GM12878 (cell line): ENCODE data around the gene GRAMD1A. TPM values are rescaled to one million over a fixed set of nuclear protein-coding genes. Genes with fewer than 3 reads are reported as not detected.

ENCODE experiments used
- ATAC-seq: fragments of 200-7000 bp; cut with Tn5 transposase; 3 replicates; pipeline ENCODE4 v1.9.1; 2020; ENCODE audit warnings: mild to moderate bottlenecking, moderate library complexity
- BruUV-seq: library from RNA; stranded (reverse); fragments of 400-500 nt; replicated peaks from 2 replicates; lab custom pipeline; 2021; lab: Mats Ljungman, UMichigan
- CTCF ChIA-PET: fragments of 300-600 bp; sonication (Branson Sonifier 250); formaldehyde crosslinking; extraction: SDS; loops from one replicate; lab custom pipeline; 2021; ENCODE audit warnings: inconsistent platforms; lab: Yijun Ruan, JAX
- POLR2A ChIA-PET: fragments of 350-600 bp; formaldehyde crosslinking; extraction: SDS; loops from one replicate; lab custom pipeline; 2021; ENCODE audit warnings: inconsistent platforms; lab: Charles Lee
- RAD21 ChIA-PET: fragments of 300-600 bp; sonication (Branson Sonifier 250); formaldehyde crosslinking; loops from one replicate; lab custom pipeline; 2023; ENCODE audit warnings: antibody characterized with exemption; ENCODE audit not compliant: unreplicated experiment; lab: Charles Lee
- SMC1A ChIA-PET: fragments of 300-600 bp; sonication (Branson Sonifier 250); formaldehyde crosslinking; loops from one replicate; lab custom pipeline; 2023; ENCODE audit not compliant: unreplicated experiment, uncharacterized antibody; lab: Charles Lee
- DNase-seq: peaks from one replicate; pipeline ENCODE4 v3.0.0-alpha.2; 2011; ENCODE audit warnings: low read depth, low spot score
- FAIRE-seq: peaks from 3 replicates; lab custom pipeline; 2011; peaks lifted over from hg19 to GRCh38; lab: Jason Lieb, UNC
- H2AFZ ChIP-seq: 2 replicates; pipeline ENCODE4 v1.6.0; 2011; ENCODE audit warnings: low read depth, low read length, control low read depth; ENCODE audit not compliant: control insufficient read depth
- H3K27ac ChIP-seq: 2 replicates; pipeline ENCODE4 v1.5.1; 2011; ENCODE audit warnings: control low read depth; ENCODE audit not compliant: control insufficient read depth, insufficient read depth
- H3K27me3 ChIP-seq, 2 experiments: replicated peaks in 1 of 2; 2 replicates each; pipeline versions ENCODE4 v1.6.0 to v1.6.1; 2011; ENCODE audit warnings: low read length in 1 of 2; ENCODE audit not compliant: control insufficient read depth in 2 of 2, insufficient read depth in 2 of 2
- H3K36me3 ChIP-seq, 2 experiments: 2 replicates each; pipeline ENCODE4 v1.5.1; 2011; ENCODE audit warnings: low read length in 1 of 2; ENCODE audit not compliant: control insufficient read depth in 2 of 2, insufficient read depth in 2 of 2
- H3K4me1 ChIP-seq: 2 replicates; pipeline ENCODE4 v1.6.1; 2011; ENCODE audit warnings: mild to moderate bottlenecking, low read length, moderate library complexity, mixed read lengths; ENCODE audit not compliant: control insufficient read depth, insufficient read depth
- H3K4me2 ChIP-seq: 2 replicates; pipeline ENCODE4 v1.6.0; 2011; ENCODE audit warnings: control low read depth; ENCODE audit not compliant: control insufficient read depth, insufficient read depth
- H3K4me3 ChIP-seq: fragments of 200-600 bp; sonication (generic); 2 replicates; pipeline ENCODE4 v1.5.1; 2016
- H3K79me2 ChIP-seq: 2 replicates; pipeline ENCODE4 v1.6.0; 2011; ENCODE audit warnings: low read length; ENCODE audit not compliant: control insufficient read depth, insufficient read depth
- H3K9ac ChIP-seq: 2 replicates; pipeline ENCODE4 v1.8.0; 2011; ENCODE audit warnings: low read length, control low read depth, mixed read lengths; ENCODE audit not compliant: control insufficient read depth, insufficient read depth
- H3K9me3 ChIP-seq: replicated peaks from 3 replicates; pipeline ENCODE4 v1.5.1; 2011; ENCODE audit warnings: mild to moderate bottlenecking, low read length; ENCODE audit not compliant: control insufficient read depth, insufficient read depth
- H4K20me1 ChIP-seq: 2 replicates; pipeline ENCODE4 v1.6.0; 2011; ENCODE audit not compliant: control insufficient read depth, insufficient read depth
- BMI1 ChIP-seq: fragments of 450-650 bp; IDR thresholded peaks from 2 replicates; pipeline ENCODE4 v1.6.1; 2016; ENCODE audit warnings: mild to moderate bottlenecking, moderate library complexity, borderline replicate concordance
- RAD21 ChIP-seq: IDR thresholded peaks from 2 replicates; pipeline ENCODE4 v1.6.1; 2011; ENCODE audit warnings: mild to moderate bottlenecking, low read depth, low read length, moderate library complexity; ENCODE audit not compliant: insufficient read depth
- RAD51 ChIP-seq: fragments of 450-650 bp; IDR thresholded peaks from 2 replicates; pipeline ENCODE4 v1.6.1; 2016; ENCODE audit warnings: moderate library complexity, mild to moderate bottlenecking, inconsistent platforms
- SMARCA5 ChIP-seq: fragments of 450-650 bp; IDR thresholded peaks from 2 replicates; pipeline ENCODE4 v1.6.1; 2017; ENCODE audit warnings: mild to moderate bottlenecking
- SMC3 ChIP-seq: IDR thresholded peaks from 2 replicates; pipeline ENCODE4 v1.6.1; 2011; ENCODE audit warnings: low read length, improper control_type of control experiment, borderline replicate concordance
- SPI1 ChIP-seq: IDR thresholded peaks from 2 replicates; pipeline ENCODE4 v1.6.1; 2011; ENCODE audit warnings: low read depth, mild to moderate bottlenecking, low read length, moderate library complexity, borderline replicate concordance; ENCODE audit not compliant: insufficient read depth
- SRF ChIP-seq, 2 experiments: IDR thresholded peaks; 2 replicates each; pipeline ENCODE4 v1.6.1; 2011; ENCODE audit warnings: low read depth in 2 of 2, low read length in 2 of 2, mild to moderate bottlenecking in 1 of 2, moderate library complexity in 1 of 2
- TCF3 ChIP-seq: IDR thresholded peaks from 2 replicates; pipeline ENCODE4 v1.6.1; 2012; ENCODE audit warnings: low read depth, mild to moderate bottlenecking, low read length, borderline replicate concordance; ENCODE audit not compliant: insufficient read depth
- WGBS: methylation state at CpG from one replicate; pipeline ENCODE4 v1.1.6; 2016; ENCODE audit warnings: low lambda C conversion rate; ENCODE audit not compliant: insufficient replicate concordance, insufficient coverage; ENCODE audit errors: missing lambda C conversion rate; 5-methylcytosine and 5-hydroxymethylcytosine counted together
- in situ Hi-C: fragments of 300-500 bp; cut with MboI; formaldehyde crosslinking; loops from 9 replicates; pipeline ENCODE4 v1.14.3; 2018; ENCODE audit warnings: mixed read lengths
- intact Hi-C: fragments of 100-400 bp; cut with micrococcal nuclease; formaldehyde crosslinking; loops from one replicate; pipeline ENCODE4 v1.14.2; 2022; ENCODE audit not compliant: unreplicated experiment
- polyA plus RNA-seq, 11 experiments: library from polyadenylated mRNA; depleted of rRNA in 4 of 11; unstranded in 6 of 11; stranded (reverse) in 5 of 11; fragments of >200 nt; fragmentation: Nextera tagmentation in 4 of 11; fragmentation: Illumina TruSeq in 1 of 11; extraction: Ambion mirVana in 4 of 11; extraction: Trizol in 1 of 11; gene quantifications; 1 replicate in 1 of 11; 2 replicates in 10 of 11; pipeline versions ENCODE4 v1.2.1 to v1.2.3, GENCODE V29; 2011 to 2016; ENCODE audit warnings: inconsistent platforms in 2 of 11, missing spikeins in 2 of 11, low read depth in 1 of 11
- total RNA-seq, 4 experiments: library from RNA; depleted of rRNA in 3 of 4; stranded (reverse); fragments of >200 nt in 3 of 4; fragmentation: Illumina TruSeq in 1 of 4; extraction: Trizol in 1 of 4; gene quantifications; 2 replicates each; pipeline versions ENCODE4 v1.2.1 to v1.2.3, GENCODE V29; 2013 to 2021
- TF ChIP-seq, protein P1 (sequence below), 3 experiments: IDR thresholded peaks in 2 of 3; conservative IDR thresholded peaks in 1 of 3; 2 replicates each; pipeline ENCODE4 v1.5.1; 2011; ENCODE audit warnings: low read depth in 3 of 3, low read length in 3 of 3, mild to moderate bottlenecking in 3 of 3, control low read depth in 2 of 3, moderate library complexity in 2 of 3, inconsistent platforms in 1 of 3, mixed read lengths in 1 of 3; ENCODE audit not compliant: control insufficient read depth in 2 of 3, insufficient read depth in 1 of 3; ENCODE audit errors: extremely low read depth in 1 of 3
- TF ChIP-seq, protein P2 (sequence below): IDR thresholded peaks from 2 replicates; pipeline ENCODE4 v1.6.1; 2012; ENCODE audit warnings: low read length, inconsistent platforms

Gene GRAMD1A
- total and polyA plus RNA-seq, 10 of the 15 experiments (the other 5 are each of a cell fraction or from before 2014, with no cell fraction given), result 0.79 to 73.6 (median 35.3) TPM

- Histone ChIP-seq H4K20me1 (no peaks in the 10 kb centered on the region), H3K27me3 (peaks cover 0 to 3% of the 10 kb centered on the region in 2 experiments; a peak in 3 of 4 replicates), H3K4me3 (no peak overlapping the region), H3K9me3 (no peaks in the 10 kb centered on the region), H3K27ac (no peak overlapping the region), H3K79me2 (no peaks in the 10 kb centered on the region), H2AFZ (no peak overlapping the region), H3K4me2 (no peak overlapping the region), H3K4me1 (peaks cover 4% of the 10 kb centered on the region; the same call in 1 of the 2 replicates), H3K9ac (no peak overlapping the region), H3K36me3 (no peaks in the 10 kb centered on the region)
- intact Hi-C loops, result no loop called here
- TF ChIP-seq BMI1, result no peak
- ATAC-seq (no peak), FAIRE-seq (no peak), DNase-seq (no peak)
- BruUV-seq, result no TSS peak
- 37% methylated on average over 14 of the region's 14 CpGs for WGBS
- POLR2A ChIA-PET, result interaction anchor here (1.0 kb wide), 1 partner anchor 98 kb away, joined by 3 read pairs; no protein-coding TSS in a partner anchor
- RAD21 ChIA-PET, result interaction anchor here (1.1 to 1.3 kb wide), 4 partner anchors 42 to 97 kb away, joined by 3 to 7 read pairs (median 4); no protein-coding TSS in a partner anchor
- CTCF ChIA-PET, result interaction anchor here (0.6 to 5.4 kb wide), 33 partner anchors 13 to 306 kb away, joined by 3 to 56 read pairs (median 4); partner anchors contain the start of gene FXYD5
- in situ Hi-C loops, result no loop called here
- SMC1A ChIA-PET, result interaction anchor here (0.9 to 2.3 kb wide), 7 partner anchors 9 to 198 kb away, joined by 3 to 9 read pairs (median 3); no protein-coding TSS in a partner anchor
Measured at GRCh38 chr19:35043906-35044305, 43.8 kb downstream of the GRAMD1A start.

DNA sequence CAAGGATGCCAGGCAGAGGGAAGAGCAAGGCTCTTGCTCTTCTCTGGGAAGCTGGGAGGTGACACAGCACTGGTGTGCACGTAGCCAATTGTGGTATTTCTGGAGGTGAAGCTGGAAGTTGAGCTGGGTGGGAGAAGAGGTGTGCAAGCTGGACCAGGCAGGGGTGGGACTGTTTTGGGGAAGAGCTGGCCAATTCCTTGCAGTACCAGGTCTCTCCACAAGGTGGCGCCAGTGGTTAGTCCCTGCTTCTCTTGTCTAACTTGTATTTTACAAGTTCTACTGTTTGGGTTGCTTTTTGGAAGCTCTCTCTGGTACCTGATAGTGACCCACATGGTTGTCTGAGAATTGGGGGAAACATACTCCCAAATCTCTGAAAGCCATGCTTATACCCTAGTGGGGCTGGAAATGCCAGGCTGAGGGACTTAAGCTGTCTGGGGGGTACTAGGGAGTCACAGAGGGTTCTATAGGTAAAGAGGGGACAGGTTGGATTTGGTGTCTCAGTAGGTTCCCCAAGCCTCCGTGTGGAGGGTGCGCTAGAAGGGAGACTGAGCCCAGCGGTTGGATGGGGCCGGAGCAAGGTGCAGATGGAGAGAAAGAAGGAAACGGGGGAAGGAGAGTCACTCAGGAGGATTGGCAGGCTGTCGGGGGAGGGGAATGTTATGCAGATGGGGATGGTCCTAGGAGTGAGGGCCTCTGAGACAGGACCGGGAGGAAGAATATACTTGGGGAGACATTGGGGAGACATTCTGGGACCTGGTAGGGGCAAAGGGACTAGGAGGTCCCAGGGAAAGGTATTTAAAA lies 44.4 kb downstream of the GRAMD1A start:
- FAIRE-seq, result no peak
- TF ChIP-seq RAD51, result no peak
- TF ChIP-seq SPI1, result peak; percentile 16; the same call in 1 of the 2 replicates
- TF ChIP-seq RAD21, result peak; percentile 54
- no peak for TF ChIP-seq SMARCA5
- TF ChIP-seq, protein P1, sequence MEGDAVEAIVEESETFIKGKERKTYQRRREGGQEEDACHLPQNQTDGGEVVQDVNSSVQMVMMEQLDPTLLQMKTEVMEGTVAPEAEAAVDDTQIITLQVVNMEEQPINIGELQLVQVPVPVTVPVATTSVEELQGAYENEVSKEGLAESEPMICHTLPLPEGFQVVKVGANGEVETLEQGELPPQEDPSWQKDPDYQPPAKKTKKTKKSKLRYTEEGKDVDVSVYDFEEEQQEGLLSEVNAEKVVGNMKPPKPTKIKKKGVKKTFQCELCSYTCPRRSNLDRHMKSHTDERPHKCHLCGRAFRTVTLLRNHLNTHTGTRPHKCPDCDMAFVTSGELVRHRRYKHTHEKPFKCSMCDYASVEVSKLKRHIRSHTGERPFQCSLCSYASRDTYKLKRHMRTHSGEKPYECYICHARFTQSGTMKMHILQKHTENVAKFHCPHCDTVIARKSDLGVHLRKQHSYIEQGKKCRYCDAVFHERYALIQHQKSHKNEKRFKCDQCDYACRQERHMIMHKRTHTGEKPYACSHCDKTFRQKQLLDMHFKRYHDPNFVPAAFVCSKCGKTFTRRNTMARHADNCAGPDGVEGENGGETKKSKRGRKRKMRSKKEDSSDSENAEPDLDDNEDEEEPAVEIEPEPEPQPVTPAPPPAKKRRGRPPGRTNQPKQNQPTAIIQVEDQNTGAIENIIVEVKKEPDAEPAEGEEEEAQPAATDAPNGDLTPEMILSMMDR (IDR thresholded peaks at IDR 0.05 in 2 of 3, conservative IDR thresholded peaks at IDR 0.05 in 1 of 3; ENCODE audit: control insufficient read depth in 2 of 3, extremely low read depth in 1 of 3, insufficient read depth in 1 of 3, low read depth in 3 of 3, low read length in 3 of 3), result peak; percentile 80 to 93 (median 90)
- TF ChIP-seq SMC3, result peak; percentile 50; the same call in 1 of the 2 replicates
- TF ChIP-seq, protein P2, sequence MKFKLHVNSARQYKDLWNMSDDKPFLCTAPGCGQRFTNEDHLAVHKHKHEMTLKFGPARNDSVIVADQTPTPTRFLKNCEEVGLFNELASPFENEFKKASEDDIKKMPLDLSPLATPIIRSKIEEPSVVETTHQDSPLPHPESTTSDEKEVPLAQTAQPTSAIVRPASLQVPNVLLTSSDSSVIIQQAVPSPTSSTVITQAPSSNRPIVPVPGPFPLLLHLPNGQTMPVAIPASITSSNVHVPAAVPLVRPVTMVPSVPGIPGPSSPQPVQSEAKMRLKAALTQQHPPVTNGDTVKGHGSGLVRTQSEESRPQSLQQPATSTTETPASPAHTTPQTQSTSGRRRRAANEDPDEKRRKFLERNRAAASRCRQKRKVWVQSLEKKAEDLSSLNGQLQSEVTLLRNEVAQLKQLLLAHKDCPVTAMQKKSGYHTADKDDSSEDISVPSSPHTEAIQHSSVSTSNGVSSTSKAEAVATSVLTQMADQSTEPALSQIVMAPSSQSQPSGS, result no peak
- no peak for TF ChIP-seq SRF (IDR thresholded peaks at IDR 0.05; ENCODE audit: low read depth in 2 of 2, low read length in 2 of 2)
- no peak for TF ChIP-seq TCF3

More for the DNA sequence above, 44.4 kb downstream of the GRAMD1A start:
- Histone ChIP-seq H3K27me3 (peaks cover 0 to 2% of the 10 kb centered on the region in 2 experiments; a peak in 3 of 4 replicates), H4K20me1 (no peaks in the 10 kb centered on the region), H3K9ac (no peak overlapping the region), H3K36me3 (no peaks in the 10 kb centered on the region), H3K4me1 (peaks cover 4% of the 10 kb centered on the region; the same call in 1 of the 2 replicates), H3K79me2 (no peaks in the 10 kb centered on the region), H3K27ac (no peak overlapping the region), H3K9me3 (no peaks in the 10 kb centered on the region), H3K4me3 (no peak overlapping the region), H2AFZ (no peak overlapping the region), H3K4me2 (no peak overlapping the region)
- ATAC-seq (peak; percentile 31; the same call in 1 of the 3 replicates), DNase-seq (no peak)
- ChIA-PET SMC1A (interaction anchor here (0.9 to 2.3 kb wide), 7 partner anchors 9 to 197 kb away, joined by 3 to 9 read pairs (median 3); no protein-coding TSS in a partner anchor), POLR2A (interaction anchor here (1.0 kb wide), 1 partner anchor 97 kb away, joined by 3 read pairs; no protein-coding TSS in a partner anchor), CTCF (interaction anchor here (0.6 to 5.4 kb wide), 30 partner anchors 11 to 307 kb away, joined by 3 to 56 read pairs (median 4); partner anchors contain the start of gene FXYD5), RAD21 (interaction anchor here (1.1 to 1.3 kb wide), 4 partner anchors 42 to 97 kb away, joined by 3 to 7 read pairs (median 4); no protein-coding TSS in a partner anchor)
- intact Hi-C loops, result no loop called here
- 44% methylated on average over 9 of the region's 9 CpGs for WGBS
- in situ Hi-C loops, result no loop called here
- no TSS peak for BruUV-seq
